A673 (cell line): ENCODE data around the gene FTO. TPM values are rescaled to one million over a fixed set of nuclear protein-coding genes. Genes with fewer than 3 reads are reported as not detected.

Source experiments
- BruUV-seq: library from RNA; stranded (reverse); fragments of 400-500 nt; replicated peaks from 2 replicates; lab custom pipeline; 2021; lab: Mats Ljungman, UMichigan
- CTCF ChIA-PET: fragments of 300-600 bp; sonication (Branson Sonifier 250); formaldehyde crosslinking; loops from one replicate; lab custom pipeline; 2022; ENCODE audit warnings: antibody characterized with exemption; lab: Charles Lee
- POLR2A ChIA-PET: fragments of 300-600 bp; sonication (Branson Sonifier 250); formaldehyde crosslinking; loops from one replicate; lab custom pipeline; 2022; ENCODE audit warnings: antibody characterized with exemption; ENCODE audit not compliant: low non-redundant PET; lab: Charles Lee
- DNase-seq: peaks from one replicate; pipeline ENCODE4 v3.0.0-alpha.2; 2015; ENCODE audit warnings: low spot score
- H3K27ac ChIP-seq: fragments of 200-600 bp; sonication (generic); 2 replicates; pipeline ENCODE4 v1.5.1; 2016; ENCODE audit warnings: mixed run types, low read depth, mild to moderate bottlenecking, mixed read lengths, antibody characterized with exemption, low read length; ENCODE audit not compliant: poor library complexity, severe bottlenecking
- H3K27me3 ChIP-seq: fragments of 200-600 bp; sonication (generic); replicated peaks from 2 replicates; pipeline ENCODE4 v1.6.1; 2017; ENCODE audit warnings: mixed run types, low read depth, mild to moderate bottlenecking, mixed read lengths, antibody characterized with exemption, low read length; ENCODE audit not compliant: insufficient read depth, poor library complexity
- H3K36me3 ChIP-seq: fragments of 200-600 bp; sonication (generic); 2 replicates; pipeline ENCODE4 v1.6.1; 2016; ENCODE audit warnings: mixed run types, mild to moderate bottlenecking, mixed read lengths, antibody characterized with exemption, low read length; ENCODE audit not compliant: insufficient read depth, poor library complexity, severe bottlenecking
- H3K4me1 ChIP-seq: fragments of 200-600 bp; sonication (generic); 2 replicates; pipeline ENCODE4 v1.6.1; 2017; ENCODE audit warnings: mixed run types, mild to moderate bottlenecking, mixed read lengths, antibody characterized with exemption, low read length; ENCODE audit not compliant: insufficient read depth, poor library complexity, severe bottlenecking
- H3K4me3 ChIP-seq: fragments of 200-600 bp; sonication (generic); 2 replicates; pipeline ENCODE4 v1.5.1; 2016; ENCODE audit warnings: low read depth, mixed run types, mild to moderate bottlenecking, mixed read lengths, low read length; ENCODE audit not compliant: poor library complexity, severe bottlenecking
- H3K9me3 ChIP-seq: fragments of 200-600 bp; sonication (generic); 2 replicates; pipeline ENCODE4 v1.6.1; 2016; ENCODE audit warnings: mixed run types, low read depth, mild to moderate bottlenecking, mixed read lengths, antibody characterized with exemption, low read length; ENCODE audit not compliant: poor library complexity, severe bottlenecking
- CTCF ChIP-seq: fragments of 300-800, 200-600 bp; sonication (generic); conservative IDR thresholded peaks from 2 replicates; pipeline ENCODE4 v1.5.1; 2017; ENCODE audit warnings: low read depth, mild to moderate bottlenecking, antibody characterized with exemption, low read length, moderate library complexity, mixed read lengths
- EZH2 ChIP-seq: fragments of 200-600 bp; sonication (generic); IDR thresholded peaks from 2 replicates; pipeline ENCODE4 v1.6.1; 2017; ENCODE audit warnings: borderline replicate concordance, low read depth, mild to moderate bottlenecking, mixed read lengths, antibody characterized with exemption, low read length; ENCODE audit not compliant: poor library complexity, severe bottlenecking
- intact Hi-C: fragments of 100-400 bp; cut with micrococcal nuclease; formaldehyde crosslinking; loops from one replicate; pipeline ENCODE4 v1.10.0; 2022; ENCODE audit not compliant: unreplicated experiment
- total RNA-seq: library from RNA; stranded (reverse); gene quantifications from 2 replicates; pipeline ENCODE4 v1.2.3, GENCODE V29; 2021

FTO gene
- total RNA-seq, 1 experiment from 2014 or later, result 73.4 TPM

GRCh38 chr16:54077050-54077821 is 373.3 kb downstream of the FTO start:
- intact Hi-C loops, result no loop called here
- ChIA-PET CTCF (no interaction called here), POLR2A (no interaction called here)
- no peak for DNase-seq
- Histone ChIP-seq H3K9me3 (no peaks in the 10 kb centered on the region), H3K4me1 (no peaks in the 10 kb centered on the region), H3K27me3 (no peaks in the 10 kb centered on the region), H3K4me3 (no peak overlapping the region), H3K36me3 (no peaks in the 10 kb centered on the region), H3K27ac (no peak overlapping the region)
- BruUV-seq, result no TSS peak
- no peak for TF ChIP-seq CTCF
- TF ChIP-seq EZH2, result no peak

GRCh38 chr16:54080524-54081008 is 376.6 kb downstream of the FTO start:
- POLR2A ChIA-PET, result no interaction called here
- Histone ChIP-seq H3K9me3 (no peaks in the 10 kb centered on the region), H3K4me1 (no peaks in the 10 kb centered on the region), H3K36me3 (no peaks in the 10 kb centered on the region), H3K27ac (no peak overlapping the region), H3K27me3 (no peaks in the 10 kb centered on the region), H3K4me3 (no peak overlapping the region)
- no peak for DNase-seq
- intact Hi-C loops, result no loop called here
- TF ChIP-seq EZH2, result no peak
- TF ChIP-seq CTCF, result no peak
- no TSS peak for BruUV-seq
- CTCF ChIA-PET, result no interaction called here

- no TSS peak for BruUV-seq
- TF ChIP-seq EZH2 (no peak), CTCF (no peak)
- no peak overlapping the region for H3K4me3 ChIP-seq
- H3K9me3 ChIP-seq, result no peaks in the 10 kb centered on the region
- intact Hi-C loops, result no loop called here
- POLR2A ChIA-PET, result no interaction called here
- no peaks in the 10 kb centered on the region for H3K27me3 ChIP-seq
- no peaks in the 10 kb centered on the region for H3K4me1 ChIP-seq
- DNase-seq, result no peak
- H3K27ac ChIP-seq, result no peak overlapping the region
- H3K36me3 ChIP-seq, result no peaks in the 10 kb centered on the region
- CTCF ChIA-PET, result no interaction called here
These were observed 382.8 kb downstream of the FTO start for GRCh38 chr16:54086791-54087190.
